Lower leg skin (tissue), 3 donors: ENCODE data around the gene ANO9.

Experiments used
- CTCF ChIP-seq, 3 donors: fragments of 450-650 bp; IDR thresholded peaks; one replicate each; pipeline ENCODE4 v1.5.1; 2016; ENCODE audit warnings: antibody characterized with exemption in 3 of 3, mild to moderate bottlenecking in 3 of 3, moderate library complexity in 2 of 3
- POLR2A ChIP-seq, 2 donors: fragments of 450-650 bp; IDR thresholded peaks; one replicate each; pipeline ENCODE4 v1.6.1; 2016 to 2017; ENCODE audit warnings: antibody characterized with exemption in 2 of 2, mild to moderate bottlenecking in 1 of 2, moderate library complexity in 1 of 2

GRCh38 chr11:380996-381395 is 60.8 kb downstream of the ANO9 start:
- TF ChIP-seq CTCF (IDR thresholded peaks at IDR 0.05) (no peak), POLR2A (IDR thresholded peaks at IDR 0.05) (no peak)
